ENCODE results near the gene WWOX.
"Not testable (repeated sequence)": the region's sequence is repeated elsewhere in the genome, so short reads cannot be mapped to it uniquely, and the experiment has no call there.

Gene WWOX

DNA sequence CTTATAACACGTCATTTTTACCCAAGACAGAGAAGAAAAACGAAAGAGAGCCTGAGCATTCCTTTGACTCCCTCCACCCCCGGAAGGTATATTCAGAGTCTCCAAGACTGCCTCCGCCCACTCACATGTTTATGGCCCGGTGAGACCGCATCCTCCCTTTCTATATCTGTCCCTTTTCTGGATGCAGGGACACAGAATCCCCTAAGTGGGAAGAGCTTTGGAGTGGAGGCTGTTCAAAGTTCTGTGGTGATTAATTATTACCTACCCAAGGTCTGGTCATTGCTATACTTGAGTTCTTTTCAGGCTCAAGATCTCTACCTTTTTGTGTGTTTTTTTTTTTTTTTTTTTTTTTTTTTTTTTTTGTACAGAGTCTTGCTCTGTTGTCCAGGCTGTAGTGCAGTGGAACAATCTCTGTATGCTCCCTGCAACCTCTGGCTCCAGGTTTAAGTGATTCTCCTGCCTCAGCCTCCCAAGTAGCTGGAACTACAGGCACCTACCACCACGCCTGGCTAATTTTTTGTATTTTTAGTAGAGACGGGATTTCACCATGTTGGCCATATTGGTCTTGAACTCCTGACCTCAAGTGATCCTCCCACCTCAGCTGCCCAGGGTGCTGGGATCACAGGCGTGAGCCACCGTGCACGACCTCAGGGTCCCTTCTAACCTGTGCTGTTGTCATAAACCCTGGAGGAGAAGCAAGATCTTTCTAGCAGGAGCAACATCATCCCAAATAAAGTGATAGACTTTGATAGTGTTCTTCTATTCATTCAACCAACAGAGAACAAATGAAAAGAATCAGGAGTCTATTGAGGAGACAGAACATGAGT lies 407.1 kb downstream of the WWOX start:
- no peak for DNase-seq

DNA sequence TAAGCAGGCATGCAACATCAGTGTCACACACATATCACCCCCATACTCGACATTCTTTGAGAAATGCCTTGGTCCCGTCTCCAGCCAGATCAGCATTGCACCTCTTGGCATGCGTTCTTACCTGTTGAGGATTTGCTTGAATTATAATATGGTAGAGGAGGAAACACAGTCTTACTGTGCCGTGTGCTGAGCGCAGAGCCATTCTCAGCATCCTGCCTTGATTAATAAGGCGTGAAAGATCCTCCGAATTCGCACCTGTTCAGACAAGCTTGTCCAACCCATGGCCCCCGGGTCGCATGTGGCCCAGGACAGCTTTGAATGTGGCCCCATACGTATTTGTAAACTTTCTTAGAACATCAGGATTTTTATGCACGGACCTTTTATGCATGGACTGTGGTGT lies 408.1 kb downstream of the WWOX start:
- no peak for DNase-seq

DNA sequence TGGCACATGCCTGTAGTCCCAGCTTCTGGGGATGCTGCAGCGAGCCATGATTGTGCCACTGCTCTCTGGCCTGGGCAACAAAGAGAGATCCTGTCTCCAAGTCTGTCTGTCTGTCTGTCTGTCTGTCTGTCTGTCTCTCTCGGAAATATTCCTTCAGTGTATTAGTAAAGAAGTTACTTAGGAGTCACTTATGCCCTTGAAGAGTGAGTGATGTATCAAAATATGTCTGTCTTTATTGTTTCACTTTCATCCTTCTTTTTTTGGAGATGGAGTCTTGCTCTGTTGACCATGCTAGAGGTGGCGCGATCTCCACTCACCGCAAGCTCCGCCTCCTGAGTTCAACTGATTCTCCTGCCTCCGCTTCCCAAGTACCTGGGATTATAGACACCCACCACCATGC lies 410.5 kb downstream of the WWOX start:
- DNase-seq, result no peak

GRCh38 chr16:78510496-78510895 lies 411.0 kb downstream of the WWOX start:
- DNase-seq, result no peak

GRCh38 chr16:78513838-78514237 lies 414.4 kb downstream of the WWOX start:
- no peak for DNase-seq

DNA sequence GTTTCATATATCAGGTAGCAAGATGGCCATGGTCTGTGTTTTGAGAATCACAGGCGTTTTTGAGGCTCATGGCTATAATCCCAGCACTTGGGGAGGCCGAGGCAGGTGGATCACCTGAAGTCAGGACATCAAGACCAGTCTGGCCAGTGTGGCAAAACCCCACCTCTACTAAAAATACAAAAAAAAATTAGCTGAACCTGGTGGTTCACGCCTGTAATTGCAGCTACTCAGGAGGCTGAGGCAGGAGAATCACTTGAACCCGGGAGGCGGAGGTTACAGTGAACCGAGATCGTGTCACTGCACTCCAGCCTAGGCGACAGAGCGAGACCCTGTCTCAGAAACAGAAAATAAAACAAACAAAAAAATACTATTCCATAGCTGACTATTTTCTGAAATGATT lies 415.4 kb downstream of the WWOX start:
- not testable (repeated sequence) for DNase-seq

DNA sequence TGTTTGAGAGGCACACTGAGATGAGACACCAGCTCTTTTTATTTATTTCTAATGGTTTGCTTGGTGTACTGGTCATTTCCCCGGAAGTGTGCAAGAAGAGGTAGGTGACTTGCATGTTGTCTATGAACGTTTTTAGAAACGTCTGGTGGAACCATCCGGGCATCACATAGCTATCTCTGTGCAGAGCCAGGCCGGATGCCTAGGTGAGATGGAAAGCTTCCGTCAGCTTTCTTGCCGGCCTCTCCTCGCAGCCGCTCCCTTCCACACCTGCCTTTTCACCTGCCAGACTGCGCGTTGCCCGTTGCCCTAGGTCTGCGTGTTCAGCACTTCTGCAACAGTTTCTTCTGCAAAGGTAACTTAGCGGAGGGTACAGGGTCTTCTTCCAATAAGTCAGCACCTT lies 416.0 kb downstream of the WWOX start:
- no peak for DNase-seq

- DNase-seq, result no peak
These were observed 416.7 kb downstream of the WWOX start for GRCh38 chr16:78516006-78516736.

GRCh38 chr16:78519896-78520295 lies 420.4 kb downstream of the WWOX start:
- no peak for DNase-seq

- DNase-seq, result no peak
These were observed 421.0 kb downstream of the WWOX start for GRCh38 chr16:78520470-78520869.

GRCh38 chr16:78522327-78522726 lies 422.9 kb downstream of the WWOX start:
- DNase-seq, result no peak

- no peak for DNase-seq
These were observed 423.9 kb downstream of the WWOX start for GRCh38 chr16:78523212-78523985.

GRCh38 chr16:78524066-78524595 lies 424.7 kb downstream of the WWOX start:
- no peak for DNase-seq

GRCh38 chr16:78528265-78528664 lies 428.8 kb downstream of the WWOX start:
- DNase-seq, result no peak

GRCh38 chr16:78529881-78530280 lies 430.4 kb downstream of the WWOX start:
- no peak for DNase-seq

GRCh38 chr16:78530283-78530682 lies 430.8 kb downstream of the WWOX start:
- DNase-seq, result no peak

DNA sequence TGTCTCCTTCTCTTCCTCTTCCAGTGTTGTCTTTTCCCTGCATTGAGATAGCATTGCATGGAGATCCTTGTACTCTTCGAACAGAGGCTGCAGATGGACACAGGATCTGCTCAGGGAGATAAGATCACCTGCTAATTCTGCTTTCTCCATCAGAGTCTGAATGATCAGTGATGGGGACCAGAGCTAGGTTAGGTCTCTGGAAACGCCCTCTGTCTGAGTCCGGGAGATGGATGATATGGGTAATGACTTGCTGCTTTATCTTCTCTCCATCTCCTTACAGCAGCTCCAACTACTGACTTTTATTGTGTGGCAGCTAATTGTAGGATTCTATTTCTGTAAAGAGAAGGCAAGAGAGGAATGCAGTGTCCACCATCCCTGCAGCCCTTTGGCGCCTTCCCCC lies 435.6 kb downstream of the WWOX start:
- no peak for DNase-seq

GRCh38 chr16:78537511-78537910 lies 438.1 kb downstream of the WWOX start:
- no peak for DNase-seq

GRCh38 chr16:78538292-78538691 lies 438.8 kb downstream of the WWOX start:
- no peak for DNase-seq

GRCh38 chr16:78538919-78539318 lies 439.5 kb downstream of the WWOX start:
- DNase-seq, result no peak

- no peak for DNase-seq
These were observed 443.0 kb downstream of the WWOX start for GRCh38 chr16:78542419-78542818.

DNA sequence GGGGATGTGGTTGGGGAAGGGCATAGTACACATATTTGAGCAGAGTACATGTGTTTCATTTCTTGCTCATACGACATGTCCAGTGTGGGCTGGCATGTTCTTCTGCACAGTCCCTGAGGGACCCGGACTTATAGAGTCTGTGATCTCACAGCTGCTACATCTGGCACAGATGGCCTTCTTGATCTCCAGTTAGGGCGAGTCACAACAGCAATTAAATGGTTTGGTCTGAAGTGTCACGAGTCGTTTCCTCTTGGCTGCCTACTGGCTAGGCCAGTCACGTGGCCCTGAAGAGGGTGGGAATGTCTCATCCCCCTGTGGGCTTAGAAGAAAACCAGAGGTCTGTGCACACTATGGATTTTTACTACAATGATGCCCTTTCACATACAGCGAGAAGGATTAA lies 443.6 kb downstream of the WWOX start:
- DNase-seq, result no peak

- no peak for DNase-seq
These were observed 449.9 kb downstream of the WWOX start for GRCh38 chr16:78549366-78549765.

Measured in CD4-positive, alpha-beta T cell treated with Interleukin-10 for 1 hour (primary cell).